ENCODE measurements around the gene TTC31.
A peak's percentile ranks its signal among the peaks of the same experiment; 100 is the strongest.

TTC31 gene

GRCh38 chr2:74503506-74504475, 20.9 kb downstream of the TTC31 start:
- DNase-seq (ENCODE audit: low read depth in 2 of 2, low spot score in 1 of 2), result no peak

GRCh38 chr2:74504591-74504990, 21.7 kb downstream of the TTC31 start:
- DNase-seq (ENCODE audit: low read depth in 2 of 2, low spot score in 1 of 2), result no peak

- no peak for DNase-seq (ENCODE audit: low read depth in 2 of 2, low spot score in 1 of 2)
Measured at GRCh38 chr2:74505448-74506246, 22.8 kb downstream of the TTC31 start.

GRCh38 chr2:74507145-74507925, 24.5 kb downstream of the TTC31 start, which contains the start of gene PCGF1:
Gene PCGF1, minus strand, starts transcription at chr2:74507695. Its CDS starts 27 bp downstream, at chr2:74507668.
- peak; percentile 96 to 98 for DNase-seq (ENCODE audit: low read depth in 2 of 2, low spot score in 1 of 2)

GRCh38 chr2:74507926-74508520, 25.1 kb downstream of the TTC31 start:
- no peak for DNase-seq (ENCODE audit: low read depth in 2 of 2, low spot score in 1 of 2)

GRCh38 chr2:74510272-74510671, 27.4 kb downstream of the TTC31 start:
- DNase-seq (ENCODE audit: low read depth in 2 of 2, low spot score in 1 of 2), result no peak

- no peak for DNase-seq (ENCODE audit: low read depth in 2 of 2, low spot score in 1 of 2)
Measured at GRCh38 chr2:74511104-74511989, 28.5 kb downstream of the TTC31 start.

- DNase-seq (ENCODE audit: low read depth in 2 of 2, low spot score in 1 of 2), result no peak
Measured at GRCh38 chr2:74512744-74513604, 30.1 kb downstream of the TTC31 start.

- no peak for DNase-seq (ENCODE audit: low read depth in 2 of 2, low spot score in 1 of 2)
Measured at GRCh38 chr2:74513605-74514367, 30.9 kb downstream of the TTC31 start.

GRCh38 chr2:74514368-74515270, 31.7 kb downstream of the TTC31 start, which contains the start of gene TLX2:
Gene TLX2, plus strand, starts transcription at chr2:74514450. Its CDS starts 357 bp downstream, at chr2:74514807.
- DNase-seq (ENCODE audit: low read depth in 2 of 2, low spot score in 1 of 2), result no peak

- DNase-seq (ENCODE audit: low read depth in 2 of 2, low spot score in 1 of 2), result no peak
Measured at GRCh38 chr2:74515271-74515980, 32.5 kb downstream of the TTC31 start.

GRCh38 chr2:74515981-74516633, 33.2 kb downstream of the TTC31 start:
- peak in 1 of 2 donors; percentile 55 for DNase-seq (ENCODE audit: low read depth in 2 of 2, low spot score in 1 of 2)

- DNase-seq (ENCODE audit: low read depth in 2 of 2, low spot score in 1 of 2), result no peak
Measured at GRCh38 chr2:74516650-74517049, 33.8 kb downstream of the TTC31 start.

- no peak for DNase-seq (ENCODE audit: low read depth in 2 of 2, low spot score in 1 of 2)
Measured at GRCh38 chr2:74522516-74522915, 39.6 kb downstream of the TTC31 start.

- DNase-seq (ENCODE audit: low read depth in 2 of 2, low spot score in 1 of 2), result no peak
Measured at GRCh38 chr2:74524005-74524404, 41.1 kb downstream of the TTC31 start.
